Calu3 (cell line): ENCODE results near the gene BACH1. TPM values are rescaled to one million over a fixed set of nuclear protein-coding genes. Genes with fewer than 3 reads are reported as not detected.

ENCODE experiments used
- BruUV-seq: library from RNA; stranded (reverse); fragments of 400-500 nt; replicated peaks from 2 replicates; lab custom pipeline; 2021; lab: Mats Ljungman, UMichigan
- CTCF ChIA-PET: fragments of 300-600 bp; sonication (Branson Sonifier 250); formaldehyde crosslinking; loops from one replicate; lab custom pipeline; 2022; ENCODE audit warnings: antibody characterized with exemption; lab: Charles Lee
- DNase-seq: peaks from one replicate; pipeline ENCODE4 v3.0.0; 2022
- H3K27ac Mint-ChIP-seq: one replicate; pipeline ENCODE4 v1.8.0; 2022; ENCODE audit warnings: mixed read lengths; ENCODE audit not compliant: unreplicated experiment
- H3K27me3 Mint-ChIP-seq: one replicate; pipeline ENCODE4 v1.8.0; 2022; ENCODE audit warnings: mixed read lengths; ENCODE audit not compliant: unreplicated experiment
- H3K36me3 Mint-ChIP-seq: one replicate; pipeline ENCODE4 v1.8.0; 2022; ENCODE audit warnings: mild to moderate bottlenecking, moderate library complexity, mixed read lengths; ENCODE audit not compliant: insufficient read depth, unreplicated experiment
- H3K4me1 Mint-ChIP-seq: one replicate; pipeline ENCODE4 v1.8.0; 2022; ENCODE audit warnings: mild to moderate bottlenecking, low read depth, mixed read lengths; ENCODE audit not compliant: unreplicated experiment
- H3K4me3 Mint-ChIP-seq: one replicate; pipeline ENCODE4 v1.8.0; 2022; ENCODE audit warnings: mild to moderate bottlenecking, low read depth, moderate library complexity, mixed read lengths; ENCODE audit not compliant: unreplicated experiment
- H3K9me3 Mint-ChIP-seq: one replicate; pipeline ENCODE4 v1.8.0; 2022; ENCODE audit warnings: low read depth, mixed read lengths; ENCODE audit not compliant: unreplicated experiment
- intact Hi-C: fragments of 100-400 bp; cut with micrococcal nuclease; formaldehyde crosslinking; loops from one replicate; pipeline ENCODE4 v1.10.0; 2022; ENCODE audit not compliant: unreplicated experiment
- total RNA-seq: library from RNA; stranded (reverse); gene quantifications from 2 replicates; pipeline ENCODE4 v1.2.3, GENCODE V29; 2022
- TF ChIP-seq, protein P1 (sequence below): fragments of 200-600 bp; IDR thresholded peaks from one replicate; pipeline ENCODE4 v1.8.0; 2022; ENCODE audit warnings: antibody characterized with exemption; ENCODE audit not compliant: unreplicated experiment

Gene BACH1
- total RNA-seq, 1 experiment from 2014 or later, result 80.2 TPM

DNA sequence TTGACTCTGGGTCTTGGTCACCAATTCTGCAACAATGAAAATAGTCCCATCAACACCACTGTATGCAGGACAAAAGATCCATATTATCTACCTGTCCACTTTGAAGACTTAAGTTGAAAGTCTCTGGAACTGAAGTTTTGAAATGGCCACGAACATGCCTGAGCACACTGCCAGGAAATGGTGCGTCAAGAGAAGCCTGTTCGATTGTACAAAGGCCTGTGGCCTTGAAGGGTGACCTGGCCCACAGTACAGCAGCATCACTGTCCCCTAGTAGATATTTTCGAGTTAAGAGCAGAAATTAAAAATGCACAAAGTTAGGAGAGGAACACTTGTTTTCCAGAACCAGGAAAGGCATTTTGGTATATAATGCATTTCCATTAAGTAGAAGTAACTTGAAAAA lies 78.5 kb downstream of the BACH1 start:
- CTCF ChIA-PET, result no interaction called here
- DNase-seq, result no peak
- Mint-ChIP-seq H3K27me3 (no peaks in the 10 kb centered on the region), H3K4me3 (no peak overlapping the region), H3K36me3 (peaks cover 5% of the 10 kb centered on the region), H3K9me3 (no peaks in the 10 kb centered on the region), H3K27ac (no peak overlapping the region), H3K4me1 (peaks cover 10% of the 10 kb centered on the region)
- intact Hi-C loops, result loop anchor here (10.0 kb wide), 1 partner anchor 212 kb away; no protein-coding TSS in a partner anchor
- no TSS peak for BruUV-seq
- TF ChIP-seq, protein P1, sequence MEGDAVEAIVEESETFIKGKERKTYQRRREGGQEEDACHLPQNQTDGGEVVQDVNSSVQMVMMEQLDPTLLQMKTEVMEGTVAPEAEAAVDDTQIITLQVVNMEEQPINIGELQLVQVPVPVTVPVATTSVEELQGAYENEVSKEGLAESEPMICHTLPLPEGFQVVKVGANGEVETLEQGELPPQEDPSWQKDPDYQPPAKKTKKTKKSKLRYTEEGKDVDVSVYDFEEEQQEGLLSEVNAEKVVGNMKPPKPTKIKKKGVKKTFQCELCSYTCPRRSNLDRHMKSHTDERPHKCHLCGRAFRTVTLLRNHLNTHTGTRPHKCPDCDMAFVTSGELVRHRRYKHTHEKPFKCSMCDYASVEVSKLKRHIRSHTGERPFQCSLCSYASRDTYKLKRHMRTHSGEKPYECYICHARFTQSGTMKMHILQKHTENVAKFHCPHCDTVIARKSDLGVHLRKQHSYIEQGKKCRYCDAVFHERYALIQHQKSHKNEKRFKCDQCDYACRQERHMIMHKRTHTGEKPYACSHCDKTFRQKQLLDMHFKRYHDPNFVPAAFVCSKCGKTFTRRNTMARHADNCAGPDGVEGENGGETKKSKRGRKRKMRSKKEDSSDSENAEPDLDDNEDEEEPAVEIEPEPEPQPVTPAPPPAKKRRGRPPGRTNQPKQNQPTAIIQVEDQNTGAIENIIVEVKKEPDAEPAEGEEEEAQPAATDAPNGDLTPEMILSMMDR, result no peak

DNA sequence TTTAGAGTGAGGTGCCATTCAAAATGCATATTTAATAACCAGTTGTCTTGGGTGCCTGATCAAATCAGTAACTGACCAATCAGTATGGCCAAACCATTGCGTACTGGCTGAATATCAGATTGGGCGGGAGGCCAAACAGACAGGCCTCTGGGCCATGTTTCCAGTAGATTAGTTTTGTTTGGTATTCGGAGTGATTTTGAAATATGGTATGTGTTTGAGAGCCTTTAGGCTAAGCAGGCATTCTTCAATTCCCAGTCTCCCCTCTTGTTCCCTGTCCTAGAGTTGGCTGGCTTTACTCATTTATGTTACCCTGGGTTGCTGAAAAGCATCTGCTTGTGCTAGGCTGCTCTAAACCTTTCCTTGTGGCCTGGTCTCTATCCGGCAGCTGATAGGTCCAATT lies 80.1 kb downstream of the BACH1 start:
- TF ChIP-seq, protein P1, result no peak
- no peaks in the 10 kb centered on the region for H3K9me3 Mint-ChIP-seq
- BruUV-seq, result no TSS peak
- CTCF ChIA-PET, result no interaction called here
- H3K27me3 Mint-ChIP-seq, result no peaks in the 10 kb centered on the region
- intact Hi-C loops, result loop anchor here (10.0 kb wide), 1 partner anchor 214 kb away; no protein-coding TSS in a partner anchor
- H3K36me3 Mint-ChIP-seq, result peaks cover 5% of the 10 kb centered on the region
- H3K4me3 Mint-ChIP-seq, result no peak overlapping the region
- DNase-seq, result no peak
- H3K4me1 Mint-ChIP-seq, result peaks cover 17% of the 10 kb centered on the region
- H3K27ac Mint-ChIP-seq, result no peak overlapping the region

DNA sequence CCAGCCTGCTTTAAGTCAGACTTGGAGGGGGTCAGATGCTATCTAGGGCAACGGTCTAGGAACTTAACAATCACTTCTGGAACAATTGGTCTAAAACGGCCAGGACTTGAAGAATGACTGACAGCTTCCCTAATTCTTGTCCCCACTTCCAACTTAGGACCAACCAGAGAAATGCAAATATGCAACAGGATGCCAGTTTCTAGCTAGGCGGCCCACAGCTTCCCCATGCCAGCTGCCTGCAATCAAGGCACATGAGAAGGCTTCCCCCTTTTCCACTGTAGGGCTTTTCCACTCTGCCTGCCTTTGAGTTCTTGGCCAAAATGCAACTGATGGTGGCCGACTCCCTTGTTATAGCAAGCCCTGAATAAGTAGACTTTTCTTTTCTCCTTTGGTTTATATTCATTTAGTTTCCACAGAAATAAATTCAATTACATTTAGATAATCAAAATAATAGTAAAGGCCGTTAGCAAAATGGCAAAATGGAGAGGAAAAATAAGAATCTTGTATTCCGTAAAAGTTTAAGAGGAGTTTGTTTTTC lies 80.9 kb downstream of the BACH1 start:
- no peak overlapping the region for H3K4me3 Mint-ChIP-seq
- H3K27me3 Mint-ChIP-seq, result no peaks in the 10 kb centered on the region
- H3K9me3 Mint-ChIP-seq, result no peaks in the 10 kb centered on the region
- BruUV-seq, result no TSS peak
- CTCF ChIA-PET, result no interaction called here
- DNase-seq, result no peak
- no peak overlapping the region for H3K27ac Mint-ChIP-seq
- peaks cover 5% of the 10 kb centered on the region for H3K36me3 Mint-ChIP-seq
- intact Hi-C loops, result loop anchor here (5.0 to 10.0 kb wide), 2 partner anchors 215 to 468 kb away; no protein-coding TSS in a partner anchor
- TF ChIP-seq, protein P1, result no peak
- peaks cover 17% of the 10 kb centered on the region for H3K4me1 Mint-ChIP-seq

DNA sequence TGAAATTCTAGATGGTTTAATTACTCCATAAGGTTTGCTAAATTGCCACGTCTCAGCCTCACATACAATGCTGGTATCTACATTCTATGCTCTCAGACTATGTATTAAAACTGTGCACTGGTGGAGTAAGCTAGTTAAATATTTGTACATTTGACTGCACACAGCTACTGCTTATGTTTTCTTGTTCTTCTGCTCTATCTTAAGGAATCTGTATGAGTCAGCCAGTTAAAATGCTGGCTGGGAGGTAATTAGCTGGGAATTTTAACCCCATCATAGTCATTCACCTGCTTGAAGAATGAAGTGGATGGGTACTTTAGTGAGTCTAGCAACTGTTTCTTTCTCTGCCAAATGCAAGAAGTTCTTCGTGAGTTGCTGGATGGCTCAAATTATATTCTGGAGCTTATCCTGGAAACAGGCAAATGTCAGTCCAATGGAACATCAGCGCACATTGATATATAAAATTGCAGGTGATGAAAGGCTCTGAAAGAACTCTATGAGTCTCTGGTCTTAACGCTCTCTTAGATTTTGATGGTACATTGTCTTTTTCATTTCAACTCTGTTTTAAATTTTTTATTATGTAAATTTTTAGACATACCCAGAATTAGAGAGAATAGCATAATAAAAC lies 83.4 kb downstream of the BACH1 start:
- intact Hi-C loops, result loop anchor here (5.0 kb wide), 1 partner anchor 465 kb away; no protein-coding TSS in a partner anchor
- CTCF ChIA-PET, result interaction anchor here (0.6 to 0.7 kb wide), 2 partner anchors 239 to 1886 kb away, joined by 3 to 5 read pairs; no protein-coding TSS in a partner anchor

More for the DNA sequence above, 83.4 kb downstream of the BACH1 start:
- BruUV-seq, result no TSS peak
- TF ChIP-seq, protein P1, result no peak
- Mint-ChIP-seq H3K36me3 (peaks cover 5% of the 10 kb centered on the region), H3K4me3 (peak overlapping the region; percentile 8), H3K4me1 (peaks cover 17% of the 10 kb centered on the region), H3K27me3 (no peaks in the 10 kb centered on the region), H3K9me3 (no peaks in the 10 kb centered on the region), H3K27ac (peak overlapping the region; percentile 22)
- no peak for DNase-seq
